ENCODE data around the gene SAMD1.

Gene SAMD1

DNA sequence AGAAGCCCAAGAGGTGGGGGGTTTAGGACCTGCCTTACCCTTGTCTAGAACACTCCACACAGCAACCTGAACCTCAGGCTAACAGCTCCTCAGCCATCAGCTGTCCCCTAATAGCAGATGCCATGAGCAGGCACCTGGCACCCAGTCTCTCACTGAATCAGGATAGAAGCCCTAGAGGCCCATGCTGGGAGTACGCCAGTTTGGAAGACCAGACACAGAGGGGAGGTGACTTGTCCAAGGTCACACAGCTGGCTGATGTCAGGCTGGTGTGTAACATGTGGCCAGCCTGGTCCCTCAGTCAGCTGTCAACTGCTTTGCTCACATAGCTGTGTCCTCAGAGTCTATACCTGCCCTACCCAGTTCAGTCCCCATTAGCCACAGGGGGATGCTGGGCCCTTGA is 12.8 kb upstream of the SAMD1 start:
- Histone ChIP-seq H3K9me3 (replicated peaks; ENCODE audit: insufficient read depth, low read length) (no peaks in the 10 kb centered on the region), H3K27me3 (replicated peaks; ENCODE audit: insufficient read depth, low read length) (no peaks in the 10 kb centered on the region), H3K36me3 (replicated peaks; ENCODE audit: insufficient read depth, low read length) (no peaks in the 10 kb centered on the region), H3K4me3 (ENCODE audit: low read length) (0 out of 2 replicates have a peak overlapping the region, but pooled peaks have one; percentile 25), H3K79me2 (ENCODE audit: low read length) (no peaks in the 10 kb centered on the region), H3K4me2 (ENCODE audit: low read depth, low read length) (peak overlapping the region; percentile 73), H3K27ac (ENCODE audit: low read length) (peak overlapping the region; percentile 78), H4K20me1 (ENCODE audit: insufficient read depth, low read length) (no peaks in the 10 kb centered on the region), H3K9me2 (replicated peaks; ENCODE audit: insufficient read depth, low read length) (no peaks in the 10 kb centered on the region), H3K4me1 (ENCODE audit: low read length) (peaks cover 19% of the 10 kb centered on the region), H3K9ac (ENCODE audit: low read length) (peak overlapping the region; percentile 38; the same call in 1 of the 2 replicates), H2AFZ (ENCODE audit: low read length) (0 out of 2 replicates have a peak overlapping the region, but pooled peaks have one; percentile 57), H3F3A (ENCODE audit: insufficient read depth, low read length) (peaks cover 22% of the 10 kb centered on the region)
- peak; percentile 33 for TF ChIP-seq CTCF (IDR thresholded peaks at IDR 0.05; ENCODE audit: low read length)
- no peak for TF ChIP-seq EZH2 (optimal IDR thresholded peaks at IDR 0.05; ENCODE audit: low read depth, low read length)
- DNase-seq = peak; percentile 62

DNA sequence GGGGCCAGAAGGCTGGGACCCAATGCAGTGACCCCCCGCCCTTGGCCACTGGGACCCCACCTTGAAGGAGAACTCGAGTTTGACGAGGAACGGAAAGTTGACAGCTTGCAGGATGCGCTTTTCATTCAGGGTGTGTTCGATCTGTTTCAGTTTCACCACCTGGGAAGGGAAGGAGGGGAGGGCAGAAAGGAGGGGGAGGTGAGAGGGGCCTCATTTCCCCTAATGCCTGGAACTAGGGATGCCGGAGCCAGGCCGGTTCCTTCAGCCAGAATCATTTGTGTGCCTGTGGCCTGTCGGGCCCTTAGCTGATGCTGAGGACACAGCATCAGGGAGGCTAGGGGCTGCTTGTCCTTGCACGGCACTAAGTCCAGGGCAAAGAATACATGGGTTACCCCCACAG is 12.2 kb upstream of the SAMD1 start:
- Histone ChIP-seq H3K9me3 (replicated peaks; ENCODE audit: insufficient read depth, low read length) (no peaks in the 10 kb centered on the region), H2AFZ (ENCODE audit: low read length) (peak overlapping the region; percentile 57), H3K27me3 (replicated peaks; ENCODE audit: insufficient read depth, low read length) (no peaks in the 10 kb centered on the region), H3K4me1 (ENCODE audit: low read length) (peaks cover 19% of the 10 kb centered on the region), H3K4me2 (ENCODE audit: low read depth, low read length) (peak overlapping the region; percentile 73), H4K20me1 (ENCODE audit: insufficient read depth, low read length) (no peaks in the 10 kb centered on the region), H3K4me3 (ENCODE audit: low read length) (peak overlapping the region; percentile 25), H3K9me2 (replicated peaks; ENCODE audit: insufficient read depth, low read length) (no peaks in the 10 kb centered on the region), H3K36me3 (replicated peaks; ENCODE audit: insufficient read depth, low read length) (no peaks in the 10 kb centered on the region), H3K9ac (ENCODE audit: low read length) (peak overlapping the region; percentile 38), H3F3A (ENCODE audit: insufficient read depth, low read length) (peaks cover 22% of the 10 kb centered on the region), H3K27ac (ENCODE audit: low read length) (peak overlapping the region; percentile 78), H3K79me2 (ENCODE audit: low read length) (no peaks in the 10 kb centered on the region)
- DNase-seq = peak; percentile 40
- TF ChIP-seq EZH2phosphoT487 (IDR thresholded peaks at IDR 0.05; ENCODE audit: low read length) (no peak), CTCF (IDR thresholded peaks at IDR 0.05; ENCODE audit: low read length) (no peak), EZH2 (optimal IDR thresholded peaks at IDR 0.05; ENCODE audit: low read depth, low read length) (no peak)

GRCh38 chr19:14102102-14102696 is 11.6 kb upstream of the SAMD1 start:
- Histone ChIP-seq H3K36me3 (replicated peaks; ENCODE audit: insufficient read depth, low read length) (no peaks in the 10 kb centered on the region), H3K27me3 (replicated peaks; ENCODE audit: insufficient read depth, low read length) (no peaks in the 10 kb centered on the region), H3K4me3 (ENCODE audit: low read length) (peak overlapping the region; percentile 25), H3K4me2 (ENCODE audit: low read depth, low read length) (peak overlapping the region; percentile 73), H3K9me3 (replicated peaks; ENCODE audit: insufficient read depth, low read length) (no peaks in the 10 kb centered on the region), H3K9ac (ENCODE audit: low read length) (peak overlapping the region; percentile 38), H3K27ac (ENCODE audit: low read length) (peak overlapping the region; percentile 78; the same call in 1 of the 2 replicates), H3K9me2 (replicated peaks; ENCODE audit: insufficient read depth, low read length) (no peaks in the 10 kb centered on the region), H3K4me1 (ENCODE audit: low read length) (peaks cover 19% of the 10 kb centered on the region), H2AFZ (ENCODE audit: low read length) (peak overlapping the region; percentile 57), H3F3A (ENCODE audit: insufficient read depth, low read length) (peaks cover 22% of the 10 kb centered on the region), H4K20me1 (ENCODE audit: insufficient read depth, low read length) (no peaks in the 10 kb centered on the region), H3K79me2 (ENCODE audit: low read length) (no peaks in the 10 kb centered on the region)
- peak; percentile 27 for DNase-seq
- no peak for TF ChIP-seq EZH2phosphoT487 (IDR thresholded peaks at IDR 0.05; ENCODE audit: low read length)
- no peak for TF ChIP-seq CTCF (IDR thresholded peaks at IDR 0.05; ENCODE audit: low read length)
- no peak for TF ChIP-seq EZH2 (optimal IDR thresholded peaks at IDR 0.05; ENCODE audit: low read depth, low read length)

Measured in MM.1S (cell line).